HL-60/S4 (cell line): ENCODE measurements around the gene CNDP1.
"Not testable (repeated sequence)": the region's sequence is repeated elsewhere in the genome, so short reads cannot be mapped to it uniquely, and the experiment has no call there.

Experiments used
- in situ Hi-C: fragments of 300-500 bp; cut with MboI; formaldehyde crosslinking; loops from 2 replicates; pipeline ENCODE4 v1.14.3; 2022; ENCODE audit warnings: low sequenced_read_pairs

CNDP1 gene

DNA sequence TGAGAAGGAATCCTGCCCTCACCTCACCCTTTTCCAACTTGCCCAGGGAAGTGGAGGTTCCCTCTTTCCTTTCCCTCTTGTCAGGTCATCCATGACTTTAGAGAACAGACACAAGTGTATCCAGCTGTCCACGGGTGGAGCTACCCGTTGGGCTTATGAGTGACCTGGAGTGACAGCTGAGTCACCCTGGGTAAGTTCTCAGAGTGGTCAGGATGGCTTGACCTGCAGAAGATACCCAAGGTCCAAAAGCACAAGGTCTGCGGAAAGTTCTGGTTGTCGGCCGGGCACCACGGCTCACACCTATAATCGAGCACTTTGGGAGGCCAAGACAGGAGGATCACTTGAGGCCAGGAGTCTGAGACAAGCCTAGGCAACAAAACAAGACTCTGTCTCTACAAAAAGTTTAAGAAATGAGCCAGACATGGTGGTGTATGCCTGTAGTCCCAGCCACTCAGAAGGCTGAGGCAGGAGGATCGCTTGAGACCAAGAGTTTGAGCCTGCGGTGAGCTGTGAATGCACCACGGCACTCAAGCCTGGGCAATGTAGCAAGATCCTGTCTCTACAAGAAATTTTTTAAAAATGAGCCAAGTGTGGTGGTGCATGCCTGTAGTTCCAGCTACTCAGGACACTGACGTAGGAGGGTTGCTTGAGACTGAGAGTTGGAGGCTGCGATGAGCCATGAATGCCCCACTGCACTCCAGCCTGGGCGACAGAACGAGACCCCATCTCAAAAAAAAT, 14.0 kb upstream of the CNDP1 start:
- in situ Hi-C loops: no loop called here

DNA sequence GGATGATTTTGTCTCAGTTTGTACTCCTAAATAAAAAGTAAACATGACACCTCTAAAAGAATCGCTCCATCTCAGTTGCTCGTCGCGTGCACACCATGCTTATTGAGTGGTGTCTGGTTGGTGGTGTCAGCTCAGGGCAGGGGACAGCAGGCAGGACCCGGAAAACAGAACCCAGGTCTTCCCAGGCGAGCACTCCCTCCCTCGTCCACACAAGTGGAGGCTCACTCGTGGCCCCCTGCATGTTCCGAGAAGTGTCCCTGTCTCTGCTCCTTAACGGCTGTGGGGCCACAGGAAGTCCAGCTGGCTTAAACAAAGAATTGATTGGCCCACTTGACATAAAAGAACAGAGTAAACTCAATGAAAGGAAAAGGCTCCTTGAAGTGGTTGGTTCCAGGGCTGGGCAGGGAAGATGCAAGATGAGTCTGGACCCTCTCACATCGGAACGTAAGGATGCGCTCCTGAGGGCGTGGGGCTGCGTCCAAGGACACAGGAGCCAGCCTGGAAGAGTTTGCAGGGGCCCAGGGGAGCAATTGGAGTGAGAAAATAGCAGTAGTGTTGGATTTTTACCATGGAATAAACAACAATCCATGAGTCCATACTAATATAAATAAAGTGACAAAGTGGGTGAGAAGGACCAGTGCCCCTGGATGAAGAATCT, 13.1 kb upstream of the CNDP1 start:
- in situ Hi-C loops: no loop called here

- in situ Hi-C loops: no loop called here
Observed at GRCh38 chr18:74522635-74523548, 11.4 kb upstream of the CNDP1 start.

- in situ Hi-C loops: no loop called here
Observed at GRCh38 chr18:74524097-74524496, 10.2 kb upstream of the CNDP1 start.

DNA sequence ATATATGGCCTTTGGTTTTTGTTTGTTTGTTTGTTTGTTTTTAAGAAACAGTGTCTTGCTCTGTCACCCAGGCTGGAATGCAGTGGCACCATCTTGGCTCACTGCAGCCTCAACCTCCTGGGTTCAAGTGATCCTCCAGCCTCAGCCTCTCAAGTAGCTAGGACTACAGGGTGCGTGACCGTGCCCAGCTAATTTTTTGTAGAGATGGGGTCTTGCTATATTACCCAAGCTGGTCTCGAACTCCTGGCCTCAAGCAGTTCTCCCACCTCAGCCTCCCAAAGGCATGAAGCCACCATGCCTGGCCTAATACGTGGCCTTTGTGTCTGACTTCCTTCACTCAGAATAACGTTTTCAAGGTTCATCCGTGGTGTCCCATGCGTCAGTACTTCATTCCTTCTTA, 9.4 kb upstream of the CNDP1 start:
- in situ Hi-C loops: not testable (repeated sequence)

DNA sequence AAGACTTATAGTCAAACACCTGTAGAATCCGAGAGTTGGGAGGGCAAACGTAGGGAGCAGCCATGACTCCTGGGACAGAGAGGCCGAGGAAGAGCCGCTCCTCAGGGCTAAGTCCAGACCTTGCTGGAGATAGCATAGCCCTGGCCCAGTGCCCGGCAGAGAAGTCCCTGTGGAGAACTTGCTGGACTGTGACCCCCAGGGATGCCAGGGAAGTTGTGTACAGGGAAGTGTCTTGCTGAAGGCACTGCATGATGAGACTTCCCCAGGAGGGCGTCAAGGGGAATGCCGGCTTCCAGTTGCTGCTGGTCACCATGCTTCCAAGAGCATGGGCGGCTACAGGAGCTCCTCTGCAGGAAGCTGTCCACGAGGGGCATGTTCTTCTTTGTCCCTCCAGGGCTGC, 8.6 kb upstream of the CNDP1 start:
- in situ Hi-C loops: no loop called here

- in situ Hi-C loops: no loop called here
Observed at GRCh38 chr18:74526488-74526887, 7.8 kb upstream of the CNDP1 start.

DNA sequence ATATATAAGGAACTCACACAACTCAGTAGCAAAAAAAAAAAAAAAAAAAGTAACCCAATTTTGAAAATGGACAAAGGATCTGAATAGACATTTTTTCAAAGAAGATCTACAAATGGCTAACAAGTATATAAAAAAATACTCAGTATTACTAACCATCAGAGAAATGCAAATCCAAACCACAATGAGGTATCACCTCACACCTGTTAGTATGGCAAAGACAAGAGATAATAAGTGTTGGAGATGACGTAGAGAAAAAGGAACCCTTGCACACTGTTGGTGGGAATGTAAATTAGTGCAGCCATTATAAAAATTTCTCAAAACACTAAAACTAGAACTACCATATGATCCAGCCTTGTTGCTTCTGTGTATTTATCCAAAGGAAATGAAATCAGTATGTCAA, 5.8 kb upstream of the CNDP1 start:
- in situ Hi-C loops: no loop called here

GRCh38 chr18:74528913-74529312, 5.4 kb upstream of the CNDP1 start:
- in situ Hi-C loops: no loop called here

DNA sequence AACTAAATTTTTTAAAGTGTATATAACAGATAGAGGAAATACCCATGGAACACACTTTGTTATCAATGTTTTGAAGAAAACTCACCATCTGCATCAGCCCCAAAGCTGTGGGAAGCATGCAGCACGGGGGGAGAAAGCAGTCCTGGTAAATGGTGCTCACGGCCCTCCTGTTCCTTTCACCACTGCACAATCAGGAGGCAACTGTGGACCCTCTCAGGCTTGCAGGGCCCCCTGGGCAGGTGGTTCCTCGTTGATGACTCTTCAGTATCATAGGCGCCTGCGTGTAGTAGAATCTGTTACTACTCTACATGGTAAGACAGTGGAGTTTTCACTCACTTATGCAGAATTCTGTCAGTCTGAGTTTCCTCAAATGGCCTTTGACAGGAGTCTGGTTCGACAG, 4.9 kb upstream of the CNDP1 start:
- in situ Hi-C loops: no loop called here

DNA sequence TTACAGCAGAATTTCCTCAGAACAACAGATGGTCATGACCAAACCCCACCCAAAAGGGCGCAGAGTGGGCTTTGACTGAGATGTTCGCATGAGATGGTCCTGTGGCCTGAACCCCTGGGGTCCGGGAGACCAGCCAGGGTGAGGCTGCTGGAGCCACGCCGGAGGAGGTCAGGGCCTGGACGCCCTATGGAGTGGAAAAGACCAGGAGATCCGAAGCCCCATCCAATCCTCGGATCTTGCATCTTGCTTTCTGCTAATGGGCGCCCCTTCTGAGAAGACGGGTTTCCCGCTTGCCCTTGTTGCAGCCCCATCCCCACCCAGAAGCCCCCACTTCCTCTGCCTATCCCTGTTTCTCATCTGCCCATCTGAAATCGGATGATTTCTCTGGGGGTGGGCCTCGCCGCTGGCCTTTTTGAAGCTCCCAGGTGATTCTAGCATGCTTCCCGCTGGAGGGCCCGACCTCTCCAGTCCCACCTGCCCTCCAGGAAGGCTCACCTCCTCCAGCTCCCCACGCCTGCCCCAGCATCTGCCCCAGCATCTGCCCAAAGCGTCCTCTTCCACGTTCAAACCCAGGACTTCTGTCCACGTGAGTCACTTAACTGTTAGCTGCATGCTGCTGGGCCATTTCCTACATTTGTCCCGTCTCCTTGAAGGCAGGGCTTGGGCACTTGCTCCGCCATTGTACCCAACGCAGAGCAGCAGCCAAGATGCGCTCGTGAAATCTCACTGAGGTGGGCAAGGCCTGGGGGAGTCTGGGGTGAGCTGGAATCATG, 4.3 kb upstream of the CNDP1 start:
- in situ Hi-C loops: no loop called here

- in situ Hi-C loops: no loop called here
Observed at GRCh38 chr18:74530584-74530862, 3.8 kb upstream of the CNDP1 start.

GRCh38 chr18:74531043-74531442, 3.3 kb upstream of the CNDP1 start:
- in situ Hi-C loops: no loop called here

GRCh38 chr18:74532511-74533025, 1.7 kb upstream of the CNDP1 start:
- in situ Hi-C loops: no loop called here

GRCh38 chr18:74533666-74534065, 634 bp upstream of the CNDP1 start:
- in situ Hi-C loops: no loop called here

- in situ Hi-C loops: no loop called here
Observed at GRCh38 chr18:74534981-74535649, 815 bp downstream of the CNDP1 start.

GRCh38 chr18:74539289-74539688, 5.0 kb downstream of the CNDP1 start:
- in situ Hi-C loops: no loop called here

GRCh38 chr18:74540652-74541421, 6.5 kb downstream of the CNDP1 start:
- in situ Hi-C loops: no loop called here

DNA sequence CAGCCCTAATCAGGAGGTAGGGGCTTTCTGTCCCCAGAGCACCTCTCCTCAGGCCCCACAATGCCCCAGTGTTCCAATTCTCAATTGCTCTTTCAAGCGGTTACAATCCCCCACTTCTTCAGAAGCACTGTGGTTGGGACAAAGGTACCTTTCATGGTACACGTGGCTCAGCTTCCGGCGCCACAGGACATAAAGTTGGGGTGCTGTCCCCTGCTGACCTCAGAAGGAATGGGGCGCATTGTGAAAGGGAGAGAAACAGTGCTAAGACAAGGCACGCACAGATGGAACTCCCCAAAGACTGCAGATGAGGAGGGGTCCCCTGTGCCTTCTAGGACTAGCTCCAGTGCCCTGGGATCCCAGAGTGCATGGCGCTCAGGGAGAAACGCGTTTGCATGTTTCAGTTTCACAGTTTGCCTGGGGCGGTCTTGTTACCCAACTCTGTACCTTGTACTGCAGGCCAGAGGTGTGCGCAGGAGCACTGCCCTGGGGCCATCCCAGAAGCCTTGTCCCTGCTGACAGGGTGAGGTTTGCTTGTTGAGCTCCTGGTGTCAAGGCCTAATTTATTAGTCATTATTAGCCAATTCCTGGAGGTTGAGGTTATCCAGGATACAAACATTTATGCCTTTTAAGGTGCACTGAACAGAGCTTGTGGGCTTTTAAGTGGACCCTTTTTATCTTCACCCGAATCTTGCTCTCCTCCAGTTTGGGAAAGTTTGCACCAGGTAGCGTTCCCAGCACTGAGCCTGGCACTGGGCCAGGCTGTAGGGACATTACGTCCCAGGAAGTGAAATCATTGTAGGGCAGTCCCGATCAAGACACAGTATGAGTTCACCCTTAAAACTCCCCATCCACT, 7.6 kb downstream of the CNDP1 start:
- in situ Hi-C loops: no loop called here
